Measurements from ENCODE around the gene KLK1.

- TF ChIP-seq CTCF (IDR thresholded peaks at IDR 0.05) (no peak), POLR2A (IDR thresholded peaks at IDR 0.05) (no peak)
Observed at GRCh38 chr19:50794074-50794875, 29.3 kb downstream of the KLK1 start.

All from tibial nerve (tissue), 3 donors.